Mucosa of gallbladder (tissue), 1 donor: ENCODE data around the gene SENP3. TPM values are rescaled to one million over a fixed set of nuclear protein-coding genes. Genes with fewer than 3 reads are reported as not detected.

Source experiments
- DNase-seq: peaks from one replicate; pipeline ENCODE4 v3.0.0-alpha.2; 2020; ENCODE audit warnings: low spot score
- total RNA-seq: library from RNA; stranded (reverse); gene quantifications from one replicate; pipeline ENCODE4 v1.2.1, GENCODE V29; 2021
- donor health status: DM: no; HTN: no; CAD: no.

Gene SENP3
- total RNA-seq, 1 donor from 2014 or later = 46.6 TPM

GRCh38 chr17:7576432-7576937 lies 14.8 kb downstream of the SENP3 start:
- DNase-seq = no peak

GRCh38 chr17:7577327-7578199 lies 15.8 kb downstream of the SENP3 start:
- no peak for DNase-seq

- peak; percentile 73 for DNase-seq
Measured at GRCh38 chr17:7579001-7579833, 17.5 kb downstream of the SENP3 start, which contains the start of gene CD68. TSS of gene CD68 (plus strand) at chr17:7579638. CDS start at chr17:7579678, 40 bp downstream.

GRCh38 chr17:7579834-7580603 lies 18.3 kb downstream of the SENP3 start:
- DNase-seq = no peak

- DNase-seq = no peak
Measured at GRCh38 chr17:7580604-7581575, 19.2 kb downstream of the SENP3 start.

- DNase-seq = no peak
Measured at GRCh38 chr17:7582396-7583252, 20.9 kb downstream of the SENP3 start.

- peak; percentile 97 for DNase-seq
Measured at GRCh38 chr17:7583253-7584109, 21.8 kb downstream of the SENP3 start, which contains the start of gene MPDU1. TSS of gene MPDU1 (plus strand) at chr17:7583852. CDS start at chr17:7583863, 11 bp downstream.

GRCh38 chr17:7586673-7587419 lies 25.1 kb downstream of the SENP3 start:
- DNase-seq = no peak

- DNase-seq = no peak
Measured at GRCh38 chr17:7587420-7588151, 25.9 kb downstream of the SENP3 start.

- no peak for DNase-seq
Measured at GRCh38 chr17:7588553-7589203, 27.0 kb downstream of the SENP3 start.

- DNase-seq = peak; percentile 84
Measured at GRCh38 chr17:7589204-7589868, 27.6 kb downstream of the SENP3 start.

- no peak for DNase-seq
Measured at GRCh38 chr17:7589891-7590691, 28.4 kb downstream of the SENP3 start, which contains the start of gene SOX15. TSS of gene SOX15 (minus strand) at chr17:7590094. CDS start at chr17:7589676, 418 bp downstream.

- DNase-seq = no peak
Measured at GRCh38 chr17:7590743-7591142, 29.0 kb downstream of the SENP3 start.

GRCh38 chr17:7591596-7591995 lies 29.9 kb downstream of the SENP3 start:
- DNase-seq = no peak
